Endothelial cell of umbilical vein (primary cell): ENCODE results near the gene TNIP1. TPM values are rescaled to one million over a fixed set of nuclear protein-coding genes. Genes with fewer than 3 reads are reported as not detected.

Experiments used
- BruUV-seq: library from RNA; stranded (reverse); fragments of 400-500 nt; replicated peaks from 2 replicates; lab custom pipeline; 2021; lab: Mats Ljungman, UMichigan
- CTCF ChIA-PET: fragments of 300-600, 350-600 bp; sonication (Branson Sonifier 250); formaldehyde crosslinking; loops from one replicate; lab custom pipeline; 2021; ENCODE audit warnings: antibody characterized with exemption, inconsistent platforms; lab: Charles Lee
- POLR2A ChIA-PET: fragments of 300-600, 350-600 bp; sonication (Branson Sonifier 250); formaldehyde crosslinking; loops from one replicate; lab custom pipeline; 2021; ENCODE audit warnings: antibody characterized with exemption, inconsistent platforms; lab: Charles Lee
- DNase-seq: peaks from one replicate; pipeline ENCODE4 v3.0.0-alpha.2; 2011; ENCODE audit warnings: low read depth, low spot score
- FAIRE-seq: peaks from 2 replicates; lab custom pipeline; 2011; peaks lifted over from hg19 to GRCh38; lab: Jason Lieb, UNC
- H2AFZ ChIP-seq: 2 replicates; pipeline ENCODE4 v1.6.0; 2012; ENCODE audit warnings: low read depth, low read length, control low read depth, inconsistent platforms
- H3K27ac ChIP-seq: 2 replicates; pipeline ENCODE4 v1.5.1; 2011; ENCODE audit warnings: low read depth, mild to moderate bottlenecking, control low read depth, low read length, moderate library complexity; ENCODE audit not compliant: insufficient read depth
- H3K27me3 ChIP-seq, 2 experiments: 2 replicates each; pipeline versions ENCODE4 v1.6.0 to v1.6.1; 2011; ENCODE audit warnings: low read length in 2 of 2, mixed read lengths in 1 of 2; ENCODE audit not compliant: control insufficient read depth in 2 of 2, insufficient read depth in 2 of 2
- H3K36me3 ChIP-seq, 2 experiments: 2 replicates in 1 of 2; 3 replicates in 1 of 2; pipeline ENCODE4 v1.5.1; 2011; ENCODE audit warnings: low read length in 2 of 2, mild to moderate bottlenecking in 1 of 2, moderate library complexity in 1 of 2; ENCODE audit not compliant: control insufficient read depth in 2 of 2, insufficient read depth in 2 of 2; ENCODE audit errors: extremely low read depth in 1 of 2
- H3K4me1 ChIP-seq: 3 replicates; pipeline ENCODE4 v1.5.1; 2011; ENCODE audit warnings: mild to moderate bottlenecking, low read length; ENCODE audit not compliant: control insufficient read depth, insufficient read depth; ENCODE audit errors: extremely low read depth
- H3K4me2 ChIP-seq: 2 replicates; pipeline ENCODE4 v1.6.1; 2011; ENCODE audit warnings: low read length, control low read depth, mixed read lengths; ENCODE audit not compliant: insufficient read depth
- H3K4me3 ChIP-seq, 3 experiments: fragments of 200-600 bp in 1 of 3; sonication (generic), shearing (Covaris generic) in 1 of 3; replicated peaks in 1 of 3; 2 replicates each; pipeline ENCODE4 v1.5.1; 2011 to 2016; ENCODE audit warnings: control low read depth in 3 of 3, low read length in 3 of 3, mild to moderate bottlenecking in 2 of 3, inconsistent platforms in 1 of 3, low read depth in 1 of 3, moderate library complexity in 1 of 3; ENCODE audit not compliant: insufficient read depth in 1 of 3
- H3K79me2 ChIP-seq: 2 replicates; pipeline ENCODE4 v1.6.0; 2012; ENCODE audit warnings: low read length, inconsistent platforms; ENCODE audit not compliant: control insufficient read depth, insufficient read depth
- H3K9ac ChIP-seq: replicated peaks from 2 replicates; pipeline ENCODE3; 2011; ENCODE audit warnings: low read length, control low read depth; ENCODE audit not compliant: insufficient read depth; ENCODE audit errors: extremely low read depth
- H3K9me1 ChIP-seq: replicated peaks from 3 replicates; pipeline ENCODE4 v1.6.0; 2011; ENCODE audit warnings: mild to moderate bottlenecking, low read length; ENCODE audit not compliant: control insufficient read depth, insufficient read depth; ENCODE audit errors: extremely low read depth
- H3K9me3 ChIP-seq: replicated peaks from 2 replicates; pipeline ENCODE4 v1.5.1; 2012; ENCODE audit warnings: low read length, inconsistent platforms; ENCODE audit not compliant: control insufficient read depth, insufficient read depth
- H4K20me1 ChIP-seq: replicated peaks from 2 replicates; pipeline ENCODE3; 2011; ENCODE audit warnings: mild to moderate bottlenecking, low read length; ENCODE audit not compliant: control insufficient read depth, insufficient read depth; ENCODE audit errors: extremely low read depth
- CTCF ChIP-seq, 2 donors: IDR thresholded peaks; 1 replicate in 1 of 2; 2 replicates in 1 of 2; pipeline ENCODE4 v1.5.1; 2011; ENCODE audit warnings: low read length in 2 of 2, mild to moderate bottlenecking in 2 of 2, moderate library complexity in 2 of 2, control low read depth in 1 of 2, inconsistent platforms in 1 of 2, low read depth in 1 of 2; ENCODE audit not compliant: insufficient read depth in 1 of 2; ENCODE audit errors: extremely low read depth in 1 of 2
- EZH2 ChIP-seq: IDR thresholded peaks from 2 replicates; pipeline ENCODE4 v1.6.1; 2012; ENCODE audit warnings: borderline replicate concordance, low read depth, mild to moderate bottlenecking, moderate library complexity, low read length, inconsistent platforms; ENCODE audit not compliant: severe bottlenecking
- FOS ChIP-seq: IDR thresholded peaks from 2 replicates; pipeline ENCODE4 v1.6.1; 2011; ENCODE audit warnings: mild to moderate bottlenecking, low read length, moderate library complexity, borderline replicate concordance; ENCODE audit not compliant: insufficient read depth
- GATA2 ChIP-seq: IDR thresholded peaks from 2 replicates; pipeline ENCODE4 v1.7.0; 2011; ENCODE audit warnings: low read depth, mild to moderate bottlenecking, moderate library complexity, mixed read lengths, low read length; ENCODE audit not compliant: insufficient read length, insufficient read depth
- MAX ChIP-seq: IDR thresholded peaks from 2 replicates; pipeline ENCODE4 v1.6.1; 2011; ENCODE audit not compliant: insufficient read depth, insufficient read length
- MYC ChIP-seq: IDR thresholded peaks from one replicate; pipeline ENCODE4 v1.6.1; 2011; ENCODE audit warnings: mild to moderate bottlenecking, low read depth, low read length
- POLR2A ChIP-seq: IDR thresholded peaks from 2 replicates; pipeline ENCODE4 v1.6.1; 2012; ENCODE audit warnings: low read depth, mild to moderate bottlenecking, control low read depth, low read length
- POLR2AphosphoS5 ChIP-seq: IDR thresholded peaks from 2 replicates; pipeline ENCODE4 v1.6.1; 2012; ENCODE audit warnings: low read depth, mild to moderate bottlenecking, control low read depth, low read length, moderate library complexity; ENCODE audit not compliant: insufficient read depth
- dilution Hi-C: fragments of 300-500 bp; cut with MboI; formaldehyde crosslinking; loops from one replicate; pipeline ENCODE4 v1.15.0; 2019; ENCODE audit warnings: low sequenced_read_pairs; ENCODE audit not compliant: extremely low pct_ligation_motif_present
- intact Hi-C: fragments of 100-400 bp; cut with micrococcal nuclease; formaldehyde crosslinking; loops from one replicate; pipeline ENCODE4 v1.10.0; 2022
- polyA plus RNA-seq, 4 experiments: library from polyadenylated mRNA; depleted of rRNA in 3 of 4; stranded (reverse) in 3 of 4; unstranded in 1 of 4; fragments of >200 nt; gene quantifications; 2 replicates each; pipeline versions ENCODE4 v1.2.1 to v1.2.3, GENCODE V29; 2011 to 2012; ENCODE audit warnings: missing spikeins in 1 of 4
- total RNA-seq: library from RNA; stranded (reverse); gene quantifications from 2 replicates; pipeline ENCODE4 v1.2.3, GENCODE V29; 2021

TNIP1 gene
- total and polyA plus RNA-seq, 2 donors (not counting 3 experiments of a cell fraction or from before 2014, with no cell fraction given), result 43.0 to 96.8 TPM

- H2AFZ ChIP-seq, result no peak overlapping the region
- peaks cover 3 to 38% of the 10 kb centered on the region in 2 experiments for H3K36me3 ChIP-seq
- POLR2A ChIA-PET, result no interaction called here
- TF ChIP-seq MYC (no peak), POLR2A (no peak), FOS (no peak)
- H3K27ac ChIP-seq, result no peak overlapping the region
- no peak overlapping the region for H3K9ac ChIP-seq
- no peak overlapping the region for H3K4me2 ChIP-seq
- BruUV-seq, result no TSS peak
- intact Hi-C loops, result no loop called here
- H3K4me1 ChIP-seq, result no peaks in the 10 kb centered on the region
- H3K27me3 ChIP-seq, result no peaks in the 10 kb centered on the region
- H3K9me1 ChIP-seq, result no peaks in the 10 kb centered on the region
- H3K9me3 ChIP-seq, result no peaks in the 10 kb centered on the region
- dilution Hi-C loops, result no loop called here
- no peak for FAIRE-seq
- CTCF ChIA-PET, result interaction anchor here (3.7 to 16.3 kb wide), 2 partner anchors 58 to 107 kb away, joined by 17 to 679 read pairs; no protein-coding TSS in a partner anchor
- no peaks in the 10 kb centered on the region for H4K20me1 ChIP-seq
- H3K79me2 ChIP-seq, result no peaks in the 10 kb centered on the region
- H3K4me3 ChIP-seq, result no peak overlapping the region
- no peak for DNase-seq
These were observed 27.7 kb upstream of the TNIP1 start for GRCh38 chr5:151108566-151108965.

GRCh38 chr5:151107738-151108520 lies 27.1 kb upstream of the TNIP1 start:
- no peaks in the 10 kb centered on the region for H4K20me1 ChIP-seq

More at GRCh38 chr5:151107738-151108520, 27.1 kb upstream of the TNIP1 start:
- CTCF ChIA-PET, result interaction anchor here (3.7 to 16.3 kb wide), 2 partner anchors 57 to 106 kb away, joined by 17 to 679 read pairs; no protein-coding TSS in a partner anchor
- Histone ChIP-seq H3K79me2 (no peaks in the 10 kb centered on the region), H3K9me1 (no peaks in the 10 kb centered on the region), H3K4me3 (no peak overlapping the region), H3K27me3 (no peaks in the 10 kb centered on the region), H3K4me1 (no peaks in the 10 kb centered on the region), H2AFZ (no peak overlapping the region), H3K4me2 (no peak overlapping the region), H3K27ac (no peak overlapping the region), H3K9me3 (no peaks in the 10 kb centered on the region), H3K9ac (no peak overlapping the region), H3K36me3 (peaks cover 3 to 38% of the 10 kb centered on the region in 2 experiments)
- intact Hi-C loops, result no loop called here
- no peak for FAIRE-seq
- POLR2A ChIA-PET, result no interaction called here
- DNase-seq, result no peak
- dilution Hi-C loops, result no loop called here
- TF ChIP-seq MYC, result no peak
- no peak for TF ChIP-seq FOS
- TF ChIP-seq GATA2, result no peak
- TF ChIP-seq EZH2, result no peak
- TF ChIP-seq POLR2AphosphoS5, result no peak
- no peak for TF ChIP-seq MAX
- no peak for TF ChIP-seq CTCF (IDR thresholded peaks at IDR 0.05; ENCODE audit: extremely low read depth in 1 of 2, insufficient read depth in 1 of 2, low read depth in 1 of 2, low read length in 2 of 2)
- no peak for TF ChIP-seq POLR2A
- no TSS peak for BruUV-seq
